WTC11 (cell line): ENCODE data around the gene IRS2.
"Not testable (repeated sequence)": the region's sequence is repeated elsewhere in the genome, so short reads cannot be mapped to it uniquely, and the experiment has no call there.

Experiments used
- CREB1 ChIP-seq: sonication (generic); formaldehyde crosslinking; IDR thresholded peaks from 2 replicates; pipeline ENCODE4 v1.8.0; 2023; ENCODE audit warnings: mild to moderate bottlenecking, missing genetic modification reagents
- FOXP1 ChIP-seq: sonication (generic); formaldehyde crosslinking; IDR thresholded peaks from 2 replicates; pipeline ENCODE4 v1.8.0; 2022; ENCODE audit warnings: missing genetic modification reagents, mild to moderate bottlenecking, moderate library complexity, borderline replicate concordance
- PRRX2 ChIP-seq: fragments of 250-450 bp; sonication (Bioruptor Pico); IDR thresholded peaks from 2 replicates; pipeline ENCODE4 v1.8.0; 2021; ENCODE audit warnings: mild to moderate bottlenecking
- ZNF121 ChIP-seq: sonication (generic); formaldehyde crosslinking; IDR thresholded peaks from 2 replicates; pipeline ENCODE4 v1.8.0; 2023; ENCODE audit warnings: missing genetic modification reagents
- ZNF138 ChIP-seq: sonication (generic); formaldehyde crosslinking; conservative IDR thresholded peaks from 2 replicates; pipeline ENCODE4 v1.8.1; 2022; ENCODE audit warnings: mild to moderate bottlenecking, moderate library complexity, missing genetic modification reagents
- TF ChIP-seq, protein P1 (sequence below): fragments of 200-600 bp; IDR thresholded peaks from 2 replicates; pipeline ENCODE4 v1.8.0; 2022; ENCODE audit warnings: antibody characterized with exemption
- TF ChIP-seq, protein P2 (sequence below): sonication (generic); formaldehyde crosslinking; IDR thresholded peaks from 2 replicates; pipeline ENCODE4 v1.8.1; 2023; ENCODE audit warnings: mild to moderate bottlenecking, missing genetic modification reagents

DNA sequence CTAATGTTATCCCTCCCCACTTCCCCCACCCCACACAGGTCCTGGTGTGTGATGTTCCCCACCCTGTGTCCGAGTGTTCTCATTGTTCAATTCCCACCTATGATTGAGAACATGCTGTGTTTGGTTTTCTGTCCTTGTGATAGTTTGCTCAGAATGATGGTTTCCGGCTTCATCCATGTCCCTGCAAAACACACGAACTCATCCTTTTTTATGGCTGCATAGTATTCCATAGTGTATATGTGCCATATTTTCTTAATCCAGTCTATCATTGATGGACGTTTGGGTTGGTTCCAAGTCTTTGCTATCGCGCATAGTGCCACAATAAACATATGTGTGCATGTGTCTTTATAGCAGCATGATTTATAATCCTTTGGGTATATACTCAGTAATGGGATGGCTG, 36.8 kb upstream of the IRS2 start:
- TF ChIP-seq, protein P1, sequence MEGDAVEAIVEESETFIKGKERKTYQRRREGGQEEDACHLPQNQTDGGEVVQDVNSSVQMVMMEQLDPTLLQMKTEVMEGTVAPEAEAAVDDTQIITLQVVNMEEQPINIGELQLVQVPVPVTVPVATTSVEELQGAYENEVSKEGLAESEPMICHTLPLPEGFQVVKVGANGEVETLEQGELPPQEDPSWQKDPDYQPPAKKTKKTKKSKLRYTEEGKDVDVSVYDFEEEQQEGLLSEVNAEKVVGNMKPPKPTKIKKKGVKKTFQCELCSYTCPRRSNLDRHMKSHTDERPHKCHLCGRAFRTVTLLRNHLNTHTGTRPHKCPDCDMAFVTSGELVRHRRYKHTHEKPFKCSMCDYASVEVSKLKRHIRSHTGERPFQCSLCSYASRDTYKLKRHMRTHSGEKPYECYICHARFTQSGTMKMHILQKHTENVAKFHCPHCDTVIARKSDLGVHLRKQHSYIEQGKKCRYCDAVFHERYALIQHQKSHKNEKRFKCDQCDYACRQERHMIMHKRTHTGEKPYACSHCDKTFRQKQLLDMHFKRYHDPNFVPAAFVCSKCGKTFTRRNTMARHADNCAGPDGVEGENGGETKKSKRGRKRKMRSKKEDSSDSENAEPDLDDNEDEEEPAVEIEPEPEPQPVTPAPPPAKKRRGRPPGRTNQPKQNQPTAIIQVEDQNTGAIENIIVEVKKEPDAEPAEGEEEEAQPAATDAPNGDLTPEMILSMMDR: not testable (repeated sequence)
- TF ChIP-seq ZNF121; PRRX2 (CRISPR knock-in tag); FOXP1 (CRISPR knock-in tag); ZNF138; CREB1 (CRISPR knock-in tag): not testable (repeated sequence)
- TF ChIP-seq, protein P2, sequence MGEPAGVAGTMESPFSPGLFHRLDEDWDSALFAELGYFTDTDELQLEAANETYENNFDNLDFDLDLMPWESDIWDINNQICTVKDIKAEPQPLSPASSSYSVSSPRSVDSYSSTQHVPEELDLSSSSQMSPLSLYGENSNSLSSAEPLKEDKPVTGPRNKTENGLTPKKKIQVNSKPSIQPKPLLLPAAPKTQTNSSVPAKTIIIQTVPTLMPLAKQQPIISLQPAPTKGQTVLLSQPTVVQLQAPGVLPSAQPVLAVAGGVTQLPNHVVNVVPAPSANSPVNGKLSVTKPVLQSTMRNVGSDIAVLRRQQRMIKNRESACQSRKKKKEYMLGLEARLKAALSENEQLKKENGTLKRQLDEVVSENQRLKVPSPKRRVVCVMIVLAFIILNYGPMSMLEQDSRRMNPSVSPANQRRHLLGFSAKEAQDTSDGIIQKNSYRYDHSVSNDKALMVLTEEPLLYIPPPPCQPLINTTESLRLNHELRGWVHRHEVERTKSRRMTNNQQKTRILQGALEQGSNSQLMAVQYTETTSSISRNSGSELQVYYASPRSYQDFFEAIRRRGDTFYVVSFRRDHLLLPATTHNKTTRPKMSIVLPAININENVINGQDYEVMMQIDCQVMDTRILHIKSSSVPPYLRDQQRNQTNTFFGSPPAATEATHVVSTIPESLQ (CRISPR knock-in tag): not testable (repeated sequence)
